PFSK-1 (cell line): ENCODE results near the gene COL4A6.

ENCODE experiments used
- FOXP2 ChIP-seq: optimal IDR thresholded peaks from 2 replicates; pipeline ENCODE3; 2011; ENCODE audit warnings: borderline replicate concordance, control low read depth, inconsistent platforms; ENCODE audit not compliant: insufficient read depth; ENCODE audit errors: extremely low read length, extremely low read depth
- POLR2AphosphoS5 ChIP-seq: IDR thresholded peaks from 2 replicates; pipeline ENCODE4 v1.6.1; 2012; ENCODE audit warnings: low read depth, mild to moderate bottlenecking, control low read depth, low read length, moderate library complexity
- SIN3A ChIP-seq: IDR thresholded peaks from 2 replicates; pipeline ENCODE4 v1.6.1; 2012; ENCODE audit warnings: mild to moderate bottlenecking, low read length, moderate library complexity, borderline replicate concordance; ENCODE audit not compliant: insufficient read depth
- TAF1 ChIP-seq: IDR thresholded peaks from 2 replicates; pipeline ENCODE4 v1.6.1; 2012; ENCODE audit warnings: low read length, control low read depth, borderline replicate concordance; ENCODE audit not compliant: insufficient read depth
- TF ChIP-seq, protein P1 (sequence below), 2 experiments: IDR thresholded peaks; 2 replicates each; pipeline versions ENCODE4 v1.6.1 to v1.8.0; 2011 to 2012; ENCODE audit warnings: low read depth in 2 of 2, low read length in 2 of 2, control low read depth in 1 of 2, inconsistent platforms in 1 of 2, mild to moderate bottlenecking in 1 of 2, moderate library complexity in 1 of 2; ENCODE audit not compliant: insufficient read depth in 1 of 2

Gene COL4A6

DNA sequence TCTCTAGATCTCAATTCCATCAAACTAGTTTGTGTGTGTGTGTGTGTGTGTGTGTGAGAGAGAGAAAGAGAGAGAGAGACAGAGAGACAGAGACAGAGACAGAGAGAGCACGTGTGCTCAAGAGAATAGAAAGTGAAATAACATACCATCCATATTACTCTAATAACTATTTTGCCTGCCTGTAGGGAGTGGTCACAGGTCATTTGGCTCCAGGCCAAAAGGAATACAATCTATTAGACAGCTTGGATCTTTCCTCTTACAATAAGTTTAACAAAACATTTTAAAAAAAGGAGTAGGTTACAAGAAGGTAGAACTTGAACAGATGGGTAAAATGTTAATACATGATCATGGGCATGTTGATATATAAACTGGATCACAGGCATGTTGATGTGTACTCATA lies 76.2 kb downstream of the COL4A6 start:
- no peak for TF ChIP-seq POLR2AphosphoS5
- no peak for TF ChIP-seq SIN3A
- TF ChIP-seq, protein P1, sequence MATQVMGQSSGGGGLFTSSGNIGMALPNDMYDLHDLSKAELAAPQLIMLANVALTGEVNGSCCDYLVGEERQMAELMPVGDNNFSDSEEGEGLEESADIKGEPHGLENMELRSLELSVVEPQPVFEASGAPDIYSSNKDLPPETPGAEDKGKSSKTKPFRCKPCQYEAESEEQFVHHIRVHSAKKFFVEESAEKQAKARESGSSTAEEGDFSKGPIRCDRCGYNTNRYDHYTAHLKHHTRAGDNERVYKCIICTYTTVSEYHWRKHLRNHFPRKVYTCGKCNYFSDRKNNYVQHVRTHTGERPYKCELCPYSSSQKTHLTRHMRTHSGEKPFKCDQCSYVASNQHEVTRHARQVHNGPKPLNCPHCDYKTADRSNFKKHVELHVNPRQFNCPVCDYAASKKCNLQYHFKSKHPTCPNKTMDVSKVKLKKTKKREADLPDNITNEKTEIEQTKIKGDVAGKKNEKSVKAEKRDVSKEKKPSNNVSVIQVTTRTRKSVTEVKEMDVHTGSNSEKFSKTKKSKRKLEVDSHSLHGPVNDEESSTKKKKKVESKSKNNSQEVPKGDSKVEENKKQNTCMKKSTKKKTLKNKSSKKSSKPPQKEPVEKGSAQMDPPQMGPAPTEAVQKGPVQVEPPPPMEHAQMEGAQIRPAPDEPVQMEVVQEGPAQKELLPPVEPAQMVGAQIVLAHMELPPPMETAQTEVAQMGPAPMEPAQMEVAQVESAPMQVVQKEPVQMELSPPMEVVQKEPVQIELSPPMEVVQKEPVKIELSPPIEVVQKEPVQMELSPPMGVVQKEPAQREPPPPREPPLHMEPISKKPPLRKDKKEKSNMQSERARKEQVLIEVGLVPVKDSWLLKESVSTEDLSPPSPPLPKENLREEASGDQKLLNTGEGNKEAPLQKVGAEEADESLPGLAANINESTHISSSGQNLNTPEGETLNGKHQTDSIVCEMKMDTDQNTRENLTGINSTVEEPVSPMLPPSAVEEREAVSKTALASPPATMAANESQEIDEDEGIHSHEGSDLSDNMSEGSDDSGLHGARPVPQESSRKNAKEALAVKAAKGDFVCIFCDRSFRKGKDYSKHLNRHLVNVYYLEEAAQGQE (IDR thresholded peaks at IDR 0.05; ENCODE audit: insufficient read depth in 1 of 2, low read depth in 2 of 2, low read length in 2 of 2) = no peak
- no peak for TF ChIP-seq FOXP2
- no peak for TF ChIP-seq TAF1

DNA sequence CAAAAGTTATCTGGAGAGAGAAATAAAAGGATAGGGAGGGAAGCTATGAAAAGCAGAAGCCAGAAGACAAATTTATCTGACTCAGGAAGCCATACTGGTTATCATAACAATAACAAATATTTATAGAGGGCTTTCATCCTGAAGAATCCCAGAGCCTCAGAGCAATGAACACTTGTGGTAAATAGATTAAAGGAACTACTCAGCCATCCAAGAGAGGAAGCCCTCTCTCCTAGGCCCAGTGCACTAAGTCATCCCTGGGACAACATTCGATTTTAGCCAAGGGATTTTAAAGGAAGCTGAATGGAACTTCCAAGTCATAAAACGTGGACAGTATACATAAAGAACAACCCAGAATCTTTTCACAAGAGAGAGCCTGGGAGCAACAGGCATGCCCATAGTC lies 76.9 kb downstream of the COL4A6 start:
- no peak for TF ChIP-seq SIN3A

DNA sequence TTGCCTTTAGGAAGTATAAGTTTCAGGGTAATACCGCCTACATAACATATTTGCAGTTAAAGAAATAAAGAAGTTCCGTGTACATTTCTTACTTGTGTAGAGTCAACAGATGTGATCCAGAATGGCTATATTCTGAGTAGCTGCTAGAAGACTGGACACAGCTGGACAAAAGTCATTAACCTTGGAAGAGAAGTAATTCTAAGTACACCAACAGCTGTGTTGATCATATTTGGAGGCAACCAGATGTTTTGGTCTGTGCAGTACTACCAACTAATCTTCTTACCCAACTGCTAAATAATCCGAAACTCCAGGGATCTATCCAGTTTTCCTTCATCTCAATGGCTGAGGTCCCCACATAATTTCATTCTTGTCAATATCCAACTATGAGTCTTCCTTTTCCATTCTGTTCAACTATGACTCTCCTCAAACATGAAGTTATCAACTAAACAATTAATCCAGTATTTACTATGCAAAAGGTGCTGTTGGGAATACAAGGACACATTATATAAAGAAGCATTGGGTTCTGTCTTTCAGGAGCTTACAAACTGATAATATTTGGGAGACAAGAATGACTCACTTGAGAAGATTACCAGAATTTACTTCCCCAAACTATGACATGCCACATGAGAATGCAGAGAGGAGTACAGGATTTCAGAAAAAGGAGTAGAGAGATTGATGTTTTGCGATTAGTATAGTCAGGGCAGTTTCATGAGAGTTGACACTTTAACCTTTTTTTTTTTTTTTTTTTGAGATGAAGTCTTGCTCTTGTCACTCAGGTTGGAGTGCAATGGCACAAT lies 78.2 kb downstream of the COL4A6 start:
- no peak for TF ChIP-seq TAF1
- TF ChIP-seq, protein P1 (IDR thresholded peaks at IDR 0.05; ENCODE audit: insufficient read depth in 1 of 2, low read depth in 2 of 2, low read length in 2 of 2) = no peak
- TF ChIP-seq POLR2AphosphoS5 = no peak

DNA sequence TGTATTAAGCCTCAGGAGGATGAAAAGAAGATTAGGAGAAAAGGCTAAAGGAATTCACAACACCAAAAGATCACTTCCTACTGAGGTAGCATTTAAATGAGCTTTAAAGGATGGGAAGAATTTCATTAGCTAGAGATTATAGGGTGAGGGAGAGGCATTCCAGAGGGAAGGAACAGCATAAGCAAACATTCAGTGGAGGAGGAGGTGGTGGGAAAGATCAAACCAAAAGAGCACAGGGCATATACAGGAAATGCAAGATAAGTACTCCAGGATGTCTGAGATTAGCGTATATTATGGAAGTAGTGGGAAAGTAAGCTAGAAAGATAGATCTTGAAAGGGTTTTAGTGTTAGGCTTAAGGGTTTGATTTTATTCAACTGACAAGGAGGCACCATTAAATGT lies 84.8 kb downstream of the COL4A6 start:
- TF ChIP-seq FOXP2 (no peak), TAF1 (no peak), SIN3A (no peak), POLR2AphosphoS5 (no peak)
- TF ChIP-seq, protein P1 (IDR thresholded peaks at IDR 0.05; ENCODE audit: insufficient read depth in 1 of 2, low read depth in 2 of 2, low read length in 2 of 2) = no peak

- no peak for TF ChIP-seq FOXP2
- TF ChIP-seq, protein P1 (IDR thresholded peaks at IDR 0.05; ENCODE audit: insufficient read depth in 1 of 2, low read depth in 2 of 2, low read length in 2 of 2) = no peak
- TF ChIP-seq TAF1 = no peak
- TF ChIP-seq POLR2AphosphoS5 = no peak
- no peak for TF ChIP-seq SIN3A
These were observed 89.0 kb downstream of the COL4A6 start for GRCh38 chrX:108349210-108349609.
